NCI-H2107 (cell line): ENCODE data around the gene ZBP1.

ENCODE experiments used
- DNase-seq: peaks from one replicate; lab custom pipeline; 2025; lab: John Stamatoyannopoulos, UW

ZBP1 gene

DNA sequence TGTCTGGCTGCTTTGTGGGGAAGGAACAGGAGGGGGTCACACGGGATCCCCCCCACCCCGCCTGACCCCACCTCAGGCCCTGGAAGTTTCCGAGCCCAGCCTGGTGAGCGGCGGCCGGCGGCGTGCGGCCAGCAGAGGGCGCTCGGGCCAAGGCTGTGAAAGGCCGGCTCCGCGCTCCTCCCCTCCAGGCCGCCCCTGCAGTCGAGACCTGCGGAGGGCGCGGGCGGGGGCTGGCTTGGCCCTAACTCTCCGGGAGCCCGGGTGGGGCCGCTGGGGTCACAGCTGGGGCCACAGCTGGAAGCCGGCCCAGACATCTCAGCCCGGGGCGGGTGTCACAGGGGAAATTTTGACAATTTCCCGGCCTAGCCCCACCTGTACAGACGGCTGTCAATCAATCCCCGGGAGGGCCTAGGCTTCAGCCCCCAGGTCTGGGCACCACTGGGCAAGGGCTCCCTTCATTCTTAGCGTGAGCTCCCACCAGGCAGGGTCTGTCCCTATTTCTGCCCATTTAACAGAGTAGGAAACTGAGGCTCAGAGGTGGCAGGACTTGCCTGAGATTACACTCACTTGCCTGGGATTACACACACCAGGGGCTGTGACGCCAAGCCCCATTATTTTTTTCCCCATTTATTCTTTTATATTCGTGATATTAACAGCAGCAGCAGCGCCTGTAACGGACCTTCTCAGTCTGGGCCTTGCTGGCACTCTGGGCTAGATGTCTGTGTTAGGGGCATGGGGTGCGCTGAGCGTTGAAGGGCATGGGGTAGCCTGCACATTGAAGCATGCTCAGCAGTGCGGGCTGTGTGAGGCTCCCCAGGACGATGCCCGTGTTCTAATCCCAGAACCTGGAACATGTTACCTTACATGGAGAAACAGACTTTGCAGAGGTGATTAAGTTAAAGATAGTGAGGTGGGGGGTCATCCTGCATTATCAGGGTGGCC, 23.0 kb downstream of the ZBP1 start:
- no peak for DNase-seq

DNA sequence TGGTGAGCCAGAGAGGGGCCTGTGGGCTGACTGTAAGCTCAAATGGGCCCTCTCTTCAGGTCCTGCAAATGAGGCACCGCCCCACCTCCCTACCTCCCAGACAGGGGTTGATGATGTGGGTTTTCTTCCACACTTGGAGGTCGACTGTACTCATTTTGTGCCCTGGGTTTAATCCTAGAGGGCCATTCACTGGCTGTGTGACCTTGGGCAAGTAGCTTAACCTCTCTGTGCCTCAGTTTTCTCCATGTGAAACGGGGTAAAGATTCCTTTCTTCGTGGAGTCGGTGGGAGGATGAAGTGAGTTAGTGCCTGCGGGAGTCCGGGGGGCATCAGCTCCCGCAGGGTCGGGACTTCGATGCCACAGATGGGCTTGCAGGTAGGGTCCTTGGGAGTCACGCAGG, 23.9 kb downstream of the ZBP1 start:
- no peak for DNase-seq

DNA sequence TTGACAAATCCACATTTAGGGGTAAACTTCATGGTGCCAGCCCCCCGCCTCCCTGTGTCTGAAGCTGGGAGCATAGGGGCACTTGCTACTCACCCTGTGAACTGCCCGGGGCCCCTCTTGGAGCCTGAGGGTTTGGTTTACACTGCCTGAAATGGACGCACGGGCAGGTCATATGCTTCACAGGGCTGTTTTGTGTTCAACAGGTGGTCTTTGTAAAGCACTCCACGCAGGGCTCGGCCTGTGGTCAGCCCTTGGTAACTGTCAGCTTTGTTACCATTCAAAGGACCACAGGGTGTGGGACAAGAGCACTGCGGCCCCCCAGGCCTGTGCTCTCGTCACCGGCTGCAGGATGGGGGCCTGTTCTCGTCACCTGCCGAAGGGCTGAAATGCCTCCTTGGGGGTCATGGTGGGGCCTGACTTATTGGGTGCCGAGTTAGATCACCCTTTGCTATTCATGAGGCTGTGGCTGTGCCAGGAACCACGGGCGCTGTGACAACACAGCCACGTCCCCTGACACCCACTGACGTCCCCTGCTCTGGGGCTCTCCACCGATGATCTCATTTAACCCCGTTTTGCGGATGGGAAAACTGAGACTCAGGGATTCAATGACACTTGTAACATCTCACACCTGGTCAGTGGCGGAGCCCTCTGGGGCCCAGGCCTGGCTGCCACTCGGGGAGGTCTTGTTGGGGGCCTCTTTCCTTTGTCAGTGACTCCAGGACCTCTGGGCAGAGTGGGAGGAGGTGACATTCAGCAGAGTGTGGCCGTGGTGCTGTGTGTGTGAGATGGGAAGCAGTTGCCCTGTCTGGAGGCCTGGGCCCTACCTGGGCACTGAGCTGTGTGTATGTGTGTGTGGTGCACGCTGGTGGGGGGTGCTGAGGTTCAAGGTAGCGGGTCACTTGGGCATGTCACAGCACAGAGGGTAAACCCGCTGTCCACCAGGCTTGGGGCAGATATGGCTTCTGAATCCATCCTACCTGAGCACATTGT, 24.9 kb downstream of the ZBP1 start:
- no peak for DNase-seq

DNA sequence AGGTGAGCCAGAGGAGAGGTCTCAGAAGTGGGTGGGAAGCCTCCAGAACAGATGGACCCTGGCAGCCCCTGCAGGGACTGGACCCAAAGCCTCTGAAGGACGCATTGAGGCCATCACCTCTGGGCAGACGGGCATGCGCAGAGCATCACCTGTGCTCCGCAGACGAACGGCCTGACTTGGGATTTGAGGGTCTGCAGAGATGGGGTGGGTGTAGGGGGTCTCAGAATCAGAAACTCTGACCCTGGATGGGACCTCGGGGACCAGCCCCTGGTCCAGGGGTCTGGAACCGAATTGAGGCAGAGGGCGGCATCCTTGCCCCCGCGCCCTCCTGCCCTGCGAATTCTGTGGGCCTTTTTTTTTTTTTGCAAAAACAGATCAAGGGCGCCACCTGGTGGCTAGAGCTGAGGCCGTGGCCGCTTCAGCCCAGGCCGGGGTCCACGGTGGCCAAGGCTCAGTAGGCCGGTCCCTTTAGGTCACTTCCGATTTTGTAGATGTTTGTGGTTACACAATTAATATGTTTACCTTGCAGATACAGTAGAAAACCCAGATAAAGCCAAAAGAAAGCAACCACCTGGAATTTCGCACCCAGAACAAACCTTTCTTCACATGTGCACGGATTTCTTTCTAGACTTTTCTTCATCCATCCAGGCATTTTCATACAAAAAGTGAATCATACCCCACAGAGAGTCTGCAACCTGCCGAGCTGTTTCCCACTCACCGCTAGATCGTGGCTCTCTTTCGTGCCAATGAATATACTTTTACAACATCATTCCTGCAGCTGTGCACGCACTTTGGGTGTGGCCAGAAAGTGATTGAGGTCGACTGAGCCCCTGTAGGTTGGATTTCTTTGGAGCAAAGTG, 25.9 kb downstream of the ZBP1 start:
- no peak for DNase-seq

DNA sequence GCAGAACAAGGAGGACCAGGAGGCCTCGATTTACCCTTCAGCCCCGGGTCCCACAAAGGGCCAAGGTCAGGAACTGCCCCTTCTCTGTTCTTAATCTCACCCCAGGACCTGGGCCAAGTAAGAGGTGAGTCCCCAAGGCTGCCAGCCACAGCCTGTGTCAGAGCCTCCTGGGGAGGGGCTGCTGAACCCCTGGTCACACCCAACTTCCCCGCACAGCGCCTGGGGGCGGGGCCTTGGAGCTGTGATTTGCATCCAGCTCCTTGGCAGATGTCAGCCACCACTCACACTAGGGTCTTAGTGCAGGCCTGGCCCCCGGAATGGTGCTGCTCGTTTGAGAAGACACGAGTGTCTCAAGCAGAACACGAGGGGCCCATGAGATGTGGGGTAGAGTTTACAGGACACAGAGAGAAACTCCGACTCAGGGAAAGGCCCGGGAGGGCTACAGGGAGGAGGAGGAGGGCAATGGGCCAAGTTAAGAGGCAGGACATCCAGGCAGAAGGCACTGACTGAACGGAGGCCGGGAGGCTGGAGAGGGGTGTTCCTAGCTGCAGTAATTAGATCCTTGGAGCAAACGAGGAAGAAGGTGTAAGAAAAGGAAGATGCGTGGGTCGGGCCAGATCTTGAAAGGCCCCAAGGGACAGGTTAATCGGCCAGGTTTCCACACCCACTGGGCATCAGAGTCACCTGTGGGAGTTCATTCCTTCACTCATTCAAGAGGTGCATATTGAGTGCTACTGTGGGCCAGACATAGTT, 26.9 kb downstream of the ZBP1 start:
- DNase-seq = no peak

DNA sequence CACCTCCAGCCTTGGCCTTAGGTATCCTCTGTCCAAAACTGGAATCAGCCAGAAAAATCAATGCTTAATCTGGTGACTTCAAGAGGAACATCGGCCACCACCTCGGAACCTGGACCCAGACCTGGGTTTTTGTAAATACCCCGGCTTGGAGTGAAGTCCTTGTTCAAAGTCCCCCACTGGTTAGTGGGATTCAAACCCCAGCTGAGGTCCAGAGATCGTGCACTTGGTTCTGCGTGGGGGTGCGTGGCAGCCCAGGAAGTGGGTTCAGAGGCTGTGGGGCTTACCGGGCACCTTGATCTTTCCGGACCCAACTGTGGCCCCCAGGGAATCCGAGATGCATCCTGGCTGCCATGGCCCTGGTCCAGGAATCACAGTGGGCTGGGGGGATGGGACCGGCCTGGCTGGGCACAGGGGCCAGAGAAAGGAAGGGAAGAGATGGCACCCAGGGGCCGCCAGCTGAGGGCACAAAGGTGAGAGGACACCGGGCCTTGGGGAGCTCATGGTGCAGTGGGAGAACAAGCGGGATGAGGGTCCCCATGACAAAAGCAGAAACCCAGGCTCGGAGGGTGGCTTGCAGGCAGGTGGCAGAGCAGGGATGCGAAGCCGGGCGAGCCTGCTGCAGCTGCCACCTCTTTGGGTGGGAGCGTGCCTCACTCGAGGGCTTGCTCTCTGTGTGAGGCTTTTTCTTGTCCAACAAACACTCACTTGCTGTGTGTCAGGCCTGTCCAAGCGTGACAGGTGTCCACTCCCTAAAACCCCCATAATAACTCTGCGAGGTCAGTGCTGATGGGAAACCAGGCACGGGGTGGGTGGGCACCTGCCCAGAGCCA, 27.7 kb downstream of the ZBP1 start:
- DNase-seq = no peak

DNA sequence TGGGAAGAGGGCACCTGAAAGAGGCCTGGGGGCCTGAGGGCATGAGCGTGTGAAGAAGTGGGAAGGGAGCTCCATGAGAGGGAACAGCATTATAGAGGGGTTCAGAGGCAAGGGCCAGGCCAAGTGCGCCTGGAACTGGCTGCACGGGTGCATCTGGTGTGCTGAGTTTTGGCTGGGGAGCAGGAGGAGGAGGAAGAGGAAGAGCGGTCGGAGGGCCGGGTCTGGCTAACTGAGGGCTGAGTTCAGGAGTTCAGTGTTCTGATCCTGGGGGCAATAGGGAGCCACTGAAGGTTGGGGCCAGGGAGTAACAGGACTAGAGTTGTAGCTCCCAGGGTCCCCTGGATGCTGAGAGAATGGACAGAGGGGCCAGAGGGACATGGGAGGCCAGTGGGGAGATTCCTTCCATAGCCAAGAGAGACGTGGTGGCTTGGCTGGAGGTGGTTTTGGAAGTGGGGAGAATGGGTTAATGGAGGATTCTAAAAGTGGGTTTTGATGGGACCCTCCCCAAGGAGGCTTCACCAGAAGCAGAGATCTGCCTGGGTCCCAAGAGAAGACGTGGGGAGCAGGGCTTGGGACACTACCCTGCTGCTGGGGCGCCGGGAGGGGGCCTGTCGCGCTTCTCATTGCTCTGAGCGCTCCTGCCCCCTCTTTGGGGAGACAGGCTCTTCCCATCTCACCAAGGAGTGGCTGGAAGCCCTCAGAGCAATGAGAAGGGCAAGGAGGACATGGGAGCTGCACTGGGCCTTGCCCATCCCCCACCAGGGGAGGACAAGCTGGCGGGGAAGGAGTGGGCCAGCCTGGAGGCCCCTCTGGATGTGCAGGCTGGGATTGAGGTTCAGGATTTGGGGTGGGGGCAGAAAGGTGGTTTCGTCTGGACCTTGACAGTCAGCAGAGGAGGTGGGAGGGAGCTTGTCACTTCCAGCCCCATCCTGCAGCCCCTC, 28.7 kb downstream of the ZBP1 start:
- no peak for DNase-seq

DNA sequence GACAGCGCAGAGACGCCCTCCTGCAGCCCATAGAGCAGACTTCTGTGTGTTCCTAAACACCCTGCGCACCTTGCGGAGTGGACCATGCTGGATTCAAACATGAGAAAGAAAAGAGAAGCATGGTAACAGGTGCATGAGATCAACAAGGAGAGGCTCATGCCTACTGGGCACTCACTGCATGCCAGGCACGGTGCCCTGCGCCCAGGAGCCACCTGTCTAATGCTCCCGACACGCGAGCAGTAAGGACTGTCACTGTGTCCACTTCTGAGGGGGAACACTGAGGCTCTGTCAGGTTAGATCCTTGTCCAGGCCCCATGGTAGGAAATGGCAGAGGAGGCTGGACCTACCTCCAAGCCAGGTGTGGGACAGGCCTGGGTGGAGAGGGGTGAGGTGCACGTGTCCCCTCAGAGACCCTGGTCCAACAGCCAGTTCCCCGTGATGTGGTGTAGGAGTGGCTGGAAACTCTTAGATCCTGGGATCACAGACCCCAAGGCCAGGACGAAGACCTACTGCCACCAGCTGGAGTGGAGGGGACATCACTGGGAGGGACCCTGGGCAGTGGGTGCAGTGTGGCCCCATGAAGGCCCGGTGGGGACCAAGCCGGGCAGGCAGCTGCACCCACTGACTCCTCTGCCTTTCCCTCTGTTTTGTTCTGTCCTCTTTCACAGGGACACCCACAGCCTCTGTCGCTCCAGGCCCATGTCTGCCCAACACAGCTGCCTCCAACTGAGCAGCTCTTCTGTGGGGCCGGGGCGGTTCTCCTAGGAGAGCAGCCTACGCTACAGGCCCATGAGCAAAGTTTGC, 29.5 kb downstream of the ZBP1 start:
- no peak for DNase-seq

DNA sequence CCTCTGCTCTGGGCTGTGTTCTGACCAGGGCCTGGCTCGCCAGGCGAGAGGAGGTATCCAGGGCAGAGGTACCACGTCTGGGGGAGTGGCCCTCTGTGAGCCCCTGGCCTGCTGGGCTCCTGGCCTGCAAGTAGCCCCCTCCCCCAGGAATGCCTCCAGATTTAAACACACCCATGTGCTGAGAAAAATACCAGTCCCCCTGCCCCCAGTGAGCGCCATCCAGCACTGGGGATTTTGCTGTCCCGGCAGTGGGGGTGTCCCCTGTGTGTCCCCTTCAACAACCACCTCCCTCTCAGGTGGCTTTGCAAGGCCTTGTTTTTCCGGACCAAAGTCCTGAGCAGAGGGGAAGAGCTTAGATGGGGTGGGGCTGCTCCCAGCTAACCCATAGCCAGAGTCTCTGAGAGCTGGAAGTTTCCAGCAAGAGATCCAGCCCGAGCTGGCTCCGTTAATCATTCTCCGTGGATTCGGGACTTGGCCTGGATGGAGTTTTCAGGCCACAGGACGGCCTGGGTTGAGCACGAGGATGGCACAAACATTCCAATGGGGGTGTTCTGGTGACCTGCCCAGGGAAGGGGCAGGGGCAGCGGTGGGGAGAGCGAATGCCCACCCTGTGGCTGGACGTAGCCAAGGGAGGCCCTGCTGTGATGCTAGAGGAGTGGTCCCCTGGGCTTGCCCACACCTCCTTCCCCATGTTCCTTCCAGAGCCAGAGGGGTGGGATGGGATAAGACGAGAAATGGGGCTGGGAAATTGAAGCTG, 30.3 kb downstream of the ZBP1 start:
- DNase-seq = no peak

DNA sequence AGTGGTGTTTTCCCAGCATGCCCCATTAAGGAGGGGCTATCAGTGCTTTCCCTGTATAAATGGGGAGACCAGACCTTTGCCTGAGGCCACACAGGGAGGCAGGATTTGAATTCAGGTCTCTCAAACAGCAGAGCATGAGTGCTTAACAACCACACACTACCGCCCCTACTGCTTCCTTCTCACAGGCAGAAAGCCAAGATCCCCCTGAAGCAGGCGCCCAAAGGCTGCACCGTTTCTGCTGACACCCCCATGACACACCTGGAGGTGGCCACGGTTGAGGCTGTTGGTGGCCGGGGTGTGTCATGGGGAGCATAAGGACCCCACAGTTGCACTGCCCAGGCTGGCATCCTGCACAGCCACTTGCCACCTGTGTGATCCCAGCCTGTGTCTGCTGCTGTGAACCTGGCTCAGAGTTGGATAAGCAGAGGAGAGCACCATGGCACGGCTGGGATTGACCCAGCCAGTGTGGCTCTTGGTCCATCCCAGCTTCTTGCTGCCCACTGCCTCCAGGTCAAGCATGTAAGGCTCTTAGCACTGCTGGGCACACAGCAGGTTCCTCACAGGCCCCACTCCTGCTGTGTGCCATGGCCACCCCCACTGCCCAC, 31.0 kb downstream of the ZBP1 start:
- no peak for DNase-seq

DNA sequence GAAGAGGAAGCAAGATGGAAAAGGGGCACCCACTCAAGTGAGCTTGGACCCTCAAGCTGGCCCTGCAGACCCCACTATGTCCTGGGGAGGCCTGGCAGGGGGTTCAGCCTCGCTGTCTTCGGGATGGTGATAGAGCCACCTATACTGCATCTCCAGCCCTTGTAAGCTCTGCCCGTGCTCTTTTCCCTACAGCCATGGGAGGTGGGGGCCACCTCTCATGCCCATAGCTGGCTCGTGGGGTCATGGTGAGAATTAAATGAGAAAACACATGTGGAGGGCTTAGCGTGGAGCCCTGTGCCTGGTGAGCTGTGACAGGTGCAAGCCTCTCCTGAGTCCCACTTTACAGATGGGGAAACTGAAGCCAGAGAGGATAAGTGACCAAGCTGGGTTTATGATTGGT, 31.6 kb downstream of the ZBP1 start:
- DNase-seq = no peak

DNA sequence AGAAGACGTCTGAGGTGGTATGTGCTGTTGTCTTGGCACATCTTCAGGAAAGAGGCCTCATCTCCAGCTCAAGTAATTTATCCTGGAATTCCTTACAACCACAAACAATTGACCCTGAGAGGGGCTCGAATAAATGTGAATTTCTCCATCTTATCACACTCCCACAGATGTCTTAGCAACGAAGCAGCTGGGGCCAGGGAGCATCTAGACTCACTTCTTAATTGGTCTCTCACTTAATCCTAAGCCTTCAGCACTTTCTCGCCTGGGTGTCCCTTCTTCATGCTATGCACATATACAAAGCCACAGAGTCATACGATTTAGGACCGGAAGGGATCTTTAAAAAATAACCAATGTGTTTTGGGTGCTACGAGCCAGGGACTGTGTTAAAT, 32.2 kb downstream of the ZBP1 start:
- no peak for DNase-seq

DNA sequence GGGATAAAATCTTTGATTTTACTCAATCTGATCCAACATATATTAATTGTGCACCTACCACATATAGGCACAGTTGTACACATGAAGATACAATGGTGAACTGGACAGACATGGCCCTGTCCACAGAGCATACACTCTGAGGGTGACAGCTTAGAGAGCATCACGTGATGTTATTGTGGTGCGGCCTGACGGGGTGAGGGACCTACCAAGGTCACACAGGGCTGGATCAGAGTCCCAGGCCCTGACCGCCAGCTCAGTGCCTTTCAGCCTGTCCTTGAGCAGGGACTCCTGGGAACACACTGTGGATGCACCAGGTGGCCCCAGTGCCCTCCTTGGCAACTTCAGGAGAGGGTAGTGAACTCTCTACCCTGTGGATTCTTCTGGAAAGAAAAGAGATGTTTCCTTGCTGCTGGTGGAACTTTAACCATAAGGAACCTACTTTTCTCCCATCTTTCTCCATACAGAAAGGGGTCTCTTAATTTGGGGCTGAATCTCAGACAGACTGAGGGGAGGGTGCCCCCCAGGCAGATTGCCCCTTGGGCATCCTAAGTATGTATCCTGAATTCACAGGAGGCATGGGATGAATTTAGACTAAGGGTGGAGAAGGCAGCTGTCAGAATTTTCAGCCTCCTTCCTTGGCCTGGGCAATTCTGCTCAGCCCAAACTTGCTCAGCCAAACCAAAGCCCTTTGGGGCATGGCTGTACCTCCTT, 32.8 kb downstream of the ZBP1 start:
- no peak for DNase-seq

DNA sequence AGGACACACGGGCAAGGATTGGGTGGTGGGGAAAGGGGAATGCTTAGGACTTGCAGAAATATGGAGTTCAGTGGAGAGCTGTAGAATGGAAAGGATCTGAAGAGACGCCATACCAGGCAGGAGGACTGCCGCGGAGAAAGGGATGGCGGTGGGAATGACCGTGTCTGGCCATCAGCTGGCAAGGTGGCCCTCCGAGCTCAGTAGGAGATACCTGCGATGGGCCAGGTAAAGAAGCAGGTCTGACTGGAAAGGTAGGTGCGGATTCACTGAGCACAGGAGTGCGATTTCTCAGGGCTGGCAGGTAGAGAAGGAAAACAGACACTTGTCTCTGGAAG, 33.3 kb downstream of the ZBP1 start:
- no peak for DNase-seq

DNA sequence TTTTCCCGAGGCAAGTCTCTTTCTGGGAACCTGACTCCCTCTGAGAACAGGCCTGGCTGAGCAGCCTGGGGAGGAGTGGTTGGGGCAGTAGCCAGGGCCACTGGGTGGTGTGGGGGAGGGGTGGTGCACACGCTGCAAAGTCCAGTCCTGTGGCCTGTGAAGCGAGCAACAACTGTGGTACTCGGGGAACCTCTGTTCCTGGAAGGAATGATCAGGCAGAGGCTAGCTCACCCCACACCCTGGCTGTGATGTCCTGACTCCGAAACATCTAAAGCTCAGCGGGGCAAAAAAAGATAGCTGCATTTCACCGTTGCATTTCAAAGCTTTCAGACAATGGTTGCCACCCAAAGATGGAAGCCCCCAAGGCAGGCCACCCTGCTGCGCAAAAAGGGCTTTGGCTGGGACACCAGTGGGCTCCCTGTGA, 33.8 kb downstream of the ZBP1 start:
- DNase-seq = no peak

DNA sequence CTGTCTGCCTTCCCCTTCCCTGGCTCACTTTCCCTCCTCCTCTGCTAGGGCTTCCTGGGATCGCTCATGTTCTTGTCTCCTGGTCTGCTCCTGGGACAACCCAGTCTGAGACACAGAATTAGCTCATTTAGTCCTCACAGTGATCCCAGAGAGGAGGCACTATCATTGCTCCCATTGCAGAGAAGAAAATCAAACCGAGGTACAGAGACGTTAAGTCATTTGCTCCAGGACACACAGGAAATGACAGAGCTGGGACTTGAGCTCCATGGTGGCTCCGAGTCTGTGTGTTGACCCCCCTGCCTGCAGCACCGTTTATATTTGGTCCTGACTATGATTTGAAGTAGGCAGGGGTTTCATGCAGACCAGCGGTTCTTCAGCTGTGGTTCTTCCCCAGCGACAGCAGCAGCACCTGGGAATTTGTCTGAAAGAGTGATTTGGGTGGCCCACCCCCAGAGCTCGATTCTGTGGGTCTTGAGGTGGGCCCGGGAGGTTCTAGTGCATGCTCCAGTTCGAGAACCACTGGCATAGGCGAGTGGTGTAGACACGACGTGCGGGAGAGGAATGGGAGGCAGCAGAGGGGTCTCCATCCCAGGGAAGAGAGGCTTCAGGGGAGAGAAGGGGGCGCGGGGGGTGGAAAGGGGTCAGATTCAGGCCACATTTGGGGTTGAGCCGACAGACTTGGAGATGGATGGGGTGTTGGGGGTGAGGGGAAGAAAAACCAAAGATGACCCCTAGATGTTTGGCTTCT, 34.6 kb downstream of the ZBP1 start:
- DNase-seq = no peak
